ENCODE data around the gene NEU3. TPM values are rescaled to one million over a fixed set of nuclear protein-coding genes. Genes with fewer than 3 reads are reported as not detected.

NEU3 gene
- total and polyA plus RNA-seq, 2 of the 4 experiments (the other 2 are of a cell fraction), result 5.5 to 10.6 TPM

GRCh38 chr11:75004215-75004614 is 15.5 kb downstream of the NEU3 start:
- Histone ChIP-seq H3K9me3 (ENCODE audit: control insufficient read depth, insufficient read depth, low read length) (no peaks in the 10 kb centered on the region), H3K79me1 (ENCODE audit: low read depth in 1 of 2, low read length in 2 of 2) (no peaks in the 10 kb centered on the region; a peak in 1 of 4 replicates), H2BK5ac (ENCODE audit: low read depth, low read length, poor library complexity, severe bottlenecking) (no peak overlapping the region), H4K91ac (ENCODE audit: insufficient read depth, low read depth, low read length) (no peak overlapping the region), H3K4me2 (ENCODE audit: low read depth, low read length) (no peak overlapping the region), H4K20me1 (ENCODE audit: insufficient read depth, low read length) (no peaks in the 10 kb centered on the region), H3K23ac (ENCODE audit: low read depth, low read length) (no peak overlapping the region), H2AFZ (replicated peaks; ENCODE audit: low read length, poor library complexity) (no peak overlapping the region), H2AK5ac (ENCODE audit: low read depth, low read length) (no peak overlapping the region), H3K4me1 (ENCODE audit: control insufficient read depth, insufficient read depth, low read length) (no peaks in the 10 kb centered on the region), H4K5ac (ENCODE audit: low read depth, low read length) (no peak overlapping the region), H2BK120ac (ENCODE audit: low read depth, low read length) (no peak overlapping the region), H3K18ac (ENCODE audit: low read depth, low read length) (no peak overlapping the region), H2BK20ac (ENCODE audit: low read depth, low read length) (no peak overlapping the region), H3K56ac (ENCODE audit: extremely low read depth, insufficient read depth, low read length) (no peak overlapping the region), H3K27ac (ENCODE audit: insufficient read depth, low read length) (no peak overlapping the region), H3K4ac (ENCODE audit: low read depth, low read length) (no peak overlapping the region), H3K9me1 (ENCODE audit: insufficient read depth, low read length) (peaks cover 5% of the 10 kb centered on the region; the same call in 1 of the 2 replicates), H2BK15ac (ENCODE audit: low read depth, low read length) (no peak overlapping the region), H3K14ac (replicated peaks; ENCODE audit: low read depth, low read length) (no peak overlapping the region), H3K36me3 (ENCODE audit: control insufficient read depth, insufficient read depth, low read length) (peaks cover 15% of the 10 kb centered on the region), H2AK9ac (replicated peaks; ENCODE audit: low read depth, low read length, poor library complexity) (no peak overlapping the region), H4K8ac (ENCODE audit: low read depth in 2 of 2, low read length in 2 of 2) (no peak overlapping the region), H3K4me3 (ENCODE audit: insufficient read depth, low read depth, low read length) (no peak overlapping the region), H3K27me3 (ENCODE audit: control insufficient read depth, insufficient read depth, low read length) (no peaks in the 10 kb centered on the region), H3K9ac (ENCODE audit: low read depth, low read length) (no peak overlapping the region)
- no CpG with 5 or more reads among the region's 1 CpG for WGBS, 2 experiments (ENCODE audit: extremely low coverage in 2 of 2, insufficient read length in 1 of 2)
- POLR2A ChIA-PET (ENCODE audit: unreplicated experiment), result no interaction called here
- no peak for DNase-seq
- no TSS peak for BruUV-seq (replicated peaks)
- intact Hi-C loops (cut with micrococcal nuclease) (no loop called here), dilution Hi-C loops (cut with HindIII; ENCODE audit: low sequenced_read_pairs, unreplicated experiment) (no loop called here), in situ Hi-C loops (cut with MboI; ENCODE audit: low sequenced_read_pairs) (no loop called here)
- CTCF ChIA-PET, result no interaction called here
- no peak for ATAC-seq (ENCODE audit: low read depth)
- no peak for TF ChIP-seq RAD21 (IDR thresholded peaks at IDR 0.05; ENCODE audit: low read length)
- TF ChIP-seq, protein P1, sequence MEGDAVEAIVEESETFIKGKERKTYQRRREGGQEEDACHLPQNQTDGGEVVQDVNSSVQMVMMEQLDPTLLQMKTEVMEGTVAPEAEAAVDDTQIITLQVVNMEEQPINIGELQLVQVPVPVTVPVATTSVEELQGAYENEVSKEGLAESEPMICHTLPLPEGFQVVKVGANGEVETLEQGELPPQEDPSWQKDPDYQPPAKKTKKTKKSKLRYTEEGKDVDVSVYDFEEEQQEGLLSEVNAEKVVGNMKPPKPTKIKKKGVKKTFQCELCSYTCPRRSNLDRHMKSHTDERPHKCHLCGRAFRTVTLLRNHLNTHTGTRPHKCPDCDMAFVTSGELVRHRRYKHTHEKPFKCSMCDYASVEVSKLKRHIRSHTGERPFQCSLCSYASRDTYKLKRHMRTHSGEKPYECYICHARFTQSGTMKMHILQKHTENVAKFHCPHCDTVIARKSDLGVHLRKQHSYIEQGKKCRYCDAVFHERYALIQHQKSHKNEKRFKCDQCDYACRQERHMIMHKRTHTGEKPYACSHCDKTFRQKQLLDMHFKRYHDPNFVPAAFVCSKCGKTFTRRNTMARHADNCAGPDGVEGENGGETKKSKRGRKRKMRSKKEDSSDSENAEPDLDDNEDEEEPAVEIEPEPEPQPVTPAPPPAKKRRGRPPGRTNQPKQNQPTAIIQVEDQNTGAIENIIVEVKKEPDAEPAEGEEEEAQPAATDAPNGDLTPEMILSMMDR (conservative IDR thresholded peaks at IDR 0.05; ENCODE audit: low read depth, low read length), result no peak
- no peak for TF ChIP-seq CHD1 (IDR thresholded peaks at IDR 0.05; ENCODE audit: low read depth, low read length)
- TF ChIP-seq SMC3 (IDR thresholded peaks at IDR 0.05; ENCODE audit: low read depth, low read length), result no peak
